Activated naive CD4-positive, alpha-beta T cell treated with anti-CD3 and anti-CD28 coated beads, Interleukin-2, amount 10 ng/mL, durations not matched to agents 7 days and 5 days (primary cell): ENCODE data around the gene KLHL1.

Source experiments
- CTCF ChIA-PET: fragments of 350-600 bp; sonication (Branson Sonifier 250); formaldehyde crosslinking; loops from one replicate; lab custom pipeline; 2021; ENCODE audit warnings: antibody characterized with exemption; lab: Charles Lee
- DNase-seq: peaks from one replicate; pipeline ENCODE4 v3.0.0-alpha.2; 2020
- H3K27ac Mint-ChIP-seq: one replicate; pipeline ENCODE4 v1.8.0; 2021; ENCODE audit warnings: mild to moderate bottlenecking, moderate library complexity, mixed read lengths
- H3K27me3 Mint-ChIP-seq: one replicate; pipeline ENCODE4 v1.8.0; 2021; ENCODE audit warnings: mild to moderate bottlenecking, mixed read lengths
- H3K36me3 Mint-ChIP-seq: one replicate; pipeline ENCODE4 v1.8.0; 2021; ENCODE audit warnings: mixed read lengths
- H3K4me1 Mint-ChIP-seq: one replicate; pipeline ENCODE4 v1.8.0; 2021; ENCODE audit warnings: mixed read lengths
- H3K4me3 Mint-ChIP-seq: one replicate; pipeline ENCODE4 v1.8.0; 2021; ENCODE audit warnings: mild to moderate bottlenecking, moderate library complexity, mixed read lengths
- H3K9me3 Mint-ChIP-seq: one replicate; pipeline ENCODE4 v1.8.0; 2021; ENCODE audit warnings: mixed read lengths

The KLHL1 gene

GRCh38 chr13:69879936-69880335 is 228.3 kb downstream of the KLHL1 start:
- H3K9me3 Mint-ChIP-seq, result no peaks in the 10 kb centered on the region
- H3K36me3 Mint-ChIP-seq, result no peaks in the 10 kb centered on the region
- H3K27me3 Mint-ChIP-seq, result no peaks in the 10 kb centered on the region
- DNase-seq, result no peak
- H3K27ac Mint-ChIP-seq, result no peak overlapping the region
- H3K4me1 Mint-ChIP-seq, result no peaks in the 10 kb centered on the region
- CTCF ChIA-PET, result no interaction called here
- H3K4me3 Mint-ChIP-seq, result no peak overlapping the region

GRCh38 chr13:69872321-69873047 is 235.8 kb downstream of the KLHL1 start:
- CTCF ChIA-PET, result no interaction called here
- no peak for DNase-seq
- no peak overlapping the region for H3K27ac Mint-ChIP-seq
- H3K4me1 Mint-ChIP-seq, result no peaks in the 10 kb centered on the region
- H3K27me3 Mint-ChIP-seq, result no peaks in the 10 kb centered on the region
- H3K36me3 Mint-ChIP-seq, result no peaks in the 10 kb centered on the region
- H3K4me3 Mint-ChIP-seq, result no peak overlapping the region
- H3K9me3 Mint-ChIP-seq, result peaks cover 2% of the 10 kb centered on the region

DNA sequence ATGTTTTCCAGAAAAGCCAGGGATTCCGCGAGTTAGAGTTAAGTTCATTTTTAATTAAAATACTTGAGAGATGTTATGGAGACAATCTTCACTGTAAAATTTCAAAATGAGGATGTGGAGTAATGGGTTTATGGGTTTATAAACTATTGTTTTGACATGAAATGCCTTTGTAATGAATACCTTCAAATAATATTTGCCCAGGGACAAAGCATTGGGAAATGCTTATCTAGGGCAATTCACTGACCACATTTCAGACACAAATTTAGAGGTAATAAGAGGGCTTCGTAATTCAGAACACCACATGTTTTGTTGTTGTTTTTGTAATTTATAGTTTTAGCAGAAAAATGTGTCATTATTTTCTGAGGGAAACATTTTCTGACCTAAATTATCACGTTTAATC is 241.7 kb downstream of the KLHL1 start:
- CTCF ChIA-PET, result no interaction called here
- H3K4me3 Mint-ChIP-seq, result no peak overlapping the region
- H3K9me3 Mint-ChIP-seq, result peaks cover 2% of the 10 kb centered on the region
- DNase-seq, result no peak
- no peaks in the 10 kb centered on the region for H3K4me1 Mint-ChIP-seq
- H3K36me3 Mint-ChIP-seq, result no peaks in the 10 kb centered on the region
- H3K27ac Mint-ChIP-seq, result no peak overlapping the region
- H3K27me3 Mint-ChIP-seq, result no peaks in the 10 kb centered on the region

DNA sequence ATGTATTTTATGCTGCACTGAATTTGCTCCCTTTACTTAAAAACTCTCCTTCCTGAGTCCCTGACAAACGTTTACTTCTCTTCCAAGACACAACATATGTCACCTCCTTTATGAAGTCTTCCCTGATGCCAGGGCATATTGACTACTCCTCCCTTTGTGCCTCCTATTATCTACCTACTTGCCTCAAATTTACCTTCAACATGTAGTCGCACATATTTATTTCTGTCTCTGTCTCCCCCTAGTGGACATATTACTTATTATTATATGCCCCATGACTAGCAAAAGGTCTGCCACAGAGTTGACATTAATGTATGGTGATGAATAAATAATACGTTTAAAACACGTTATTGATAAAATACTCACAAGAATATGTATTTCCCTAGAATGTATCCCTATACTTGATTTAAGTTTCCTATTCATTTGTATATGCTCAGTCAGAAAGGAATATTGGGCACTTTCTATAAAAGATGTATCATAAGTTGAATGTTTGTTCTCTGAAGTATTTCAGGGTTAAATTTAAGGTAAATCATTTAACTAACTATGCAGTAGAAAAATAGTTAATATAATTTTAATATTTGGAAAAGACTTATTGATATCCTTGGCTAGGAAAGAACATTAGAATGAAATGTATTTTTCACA is 250.9 kb downstream of the KLHL1 start:
- no peaks in the 10 kb centered on the region for H3K9me3 Mint-ChIP-seq
- H3K4me1 Mint-ChIP-seq, result no peaks in the 10 kb centered on the region
- no peak overlapping the region for H3K27ac Mint-ChIP-seq
- no peaks in the 10 kb centered on the region for H3K36me3 Mint-ChIP-seq
- H3K27me3 Mint-ChIP-seq, result no peaks in the 10 kb centered on the region
- CTCF ChIA-PET, result no interaction called here
- DNase-seq, result no peak
- H3K4me3 Mint-ChIP-seq, result no peak overlapping the region

- CTCF ChIA-PET, result no interaction called here
- Mint-ChIP-seq H3K27ac (no peak overlapping the region), H3K4me3 (no peak overlapping the region), H3K4me1 (no peaks in the 10 kb centered on the region), H3K27me3 (no peaks in the 10 kb centered on the region), H3K36me3 (no peaks in the 10 kb centered on the region), H3K9me3 (no peaks in the 10 kb centered on the region)
- DNase-seq, result no peak
Measured at GRCh38 chr13:69856331-69856730, 251.9 kb downstream of the KLHL1 start.

DNA sequence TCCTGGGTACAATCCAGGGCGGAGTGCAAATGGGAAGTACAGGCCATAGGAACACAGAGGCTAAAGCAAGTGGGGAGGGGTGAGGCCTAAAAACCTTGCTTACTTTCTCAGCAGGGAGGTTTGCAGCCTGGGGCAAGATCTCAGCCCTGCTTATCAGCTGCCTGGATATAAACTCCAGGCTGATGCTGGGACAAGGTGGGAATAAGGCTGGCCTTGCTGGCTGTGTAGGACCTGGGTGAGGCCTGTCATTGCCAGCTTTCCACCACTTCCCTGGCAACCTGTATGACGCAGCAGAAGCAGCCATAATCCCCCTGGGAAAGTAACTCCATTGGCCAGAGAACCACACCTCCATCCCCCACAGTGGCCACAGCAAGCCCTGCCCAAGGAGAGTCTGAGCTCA is 279.7 kb downstream of the KLHL1 start:
- H3K36me3 Mint-ChIP-seq, result no peaks in the 10 kb centered on the region
- DNase-seq, result no peak
- H3K9me3 Mint-ChIP-seq, result peaks cover 1% of the 10 kb centered on the region
- no peaks in the 10 kb centered on the region for H3K4me1 Mint-ChIP-seq
- no peak overlapping the region for H3K27ac Mint-ChIP-seq
- no peaks in the 10 kb centered on the region for H3K27me3 Mint-ChIP-seq
- H3K4me3 Mint-ChIP-seq, result no peak overlapping the region
- CTCF ChIA-PET, result no interaction called here

DNA sequence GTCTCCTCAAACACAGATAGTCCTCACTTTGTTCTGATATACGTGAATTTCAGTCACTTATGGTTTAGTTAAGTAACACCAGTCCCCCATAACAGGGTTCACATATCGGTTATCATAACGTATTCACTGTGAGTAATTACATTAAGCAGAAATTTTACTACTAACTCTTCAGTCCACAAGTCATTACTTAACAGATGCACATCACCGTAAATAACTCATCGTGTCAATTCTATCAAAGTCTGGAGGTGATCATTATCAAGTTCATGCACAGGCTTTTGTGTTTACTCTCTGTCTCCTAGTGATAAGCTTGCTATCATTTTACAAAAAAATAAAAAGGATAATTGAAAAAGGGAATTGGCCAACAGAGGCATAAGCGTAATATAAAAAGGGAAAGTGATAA is 288.1 kb downstream of the KLHL1 start:
- CTCF ChIA-PET, result no interaction called here
- Mint-ChIP-seq H3K27me3 (no peaks in the 10 kb centered on the region), H3K27ac (no peak overlapping the region), H3K4me3 (no peak overlapping the region), H3K9me3 (peaks cover 2% of the 10 kb centered on the region), H3K36me3 (no peaks in the 10 kb centered on the region), H3K4me1 (no peaks in the 10 kb centered on the region)
- DNase-seq, result no peak

DNA sequence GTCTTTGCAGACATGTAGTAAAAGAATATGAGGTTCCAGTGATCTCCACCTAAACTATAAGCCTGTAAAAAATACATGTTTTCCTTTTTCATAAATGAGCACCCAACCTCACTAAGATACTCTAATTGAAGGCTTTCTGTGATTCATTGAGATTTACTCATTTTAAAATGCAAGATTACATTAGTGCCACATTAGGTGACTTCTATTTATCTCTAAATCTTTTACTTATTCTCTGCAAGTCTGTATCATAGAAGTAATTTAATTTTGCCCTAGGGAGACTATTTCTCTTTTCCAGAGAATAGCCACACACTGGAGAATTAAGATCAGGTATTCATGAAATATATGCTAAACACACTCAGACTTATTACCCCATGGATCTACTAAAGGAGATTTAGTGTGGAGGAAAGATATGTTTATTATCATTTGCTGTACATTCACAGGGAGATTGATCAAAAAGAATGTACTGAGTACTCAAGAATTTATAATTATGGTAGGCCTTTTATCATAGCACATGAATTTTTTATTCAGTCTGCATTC is 290.9 kb downstream of the KLHL1 start:
- H3K4me3 Mint-ChIP-seq, result no peak overlapping the region
- no peak overlapping the region for H3K27ac Mint-ChIP-seq
- H3K9me3 Mint-ChIP-seq, result peaks cover 7% of the 10 kb centered on the region
- no peaks in the 10 kb centered on the region for H3K27me3 Mint-ChIP-seq
- no peaks in the 10 kb centered on the region for H3K4me1 Mint-ChIP-seq
- DNase-seq, result no peak
- no peaks in the 10 kb centered on the region for H3K36me3 Mint-ChIP-seq
- CTCF ChIA-PET, result no interaction called here

GRCh38 chr13:69809152-69809551 is 299.1 kb downstream of the KLHL1 start:
- no peak for DNase-seq
- Mint-ChIP-seq H3K36me3 (no peaks in the 10 kb centered on the region), H3K9me3 (peaks cover 17% of the 10 kb centered on the region), H3K4me3 (no peak overlapping the region), H3K27me3 (no peaks in the 10 kb centered on the region), H3K27ac (no peak overlapping the region), H3K4me1 (no peaks in the 10 kb centered on the region)
- CTCF ChIA-PET, result no interaction called here

- Mint-ChIP-seq H3K27ac (no peak overlapping the region), H3K4me3 (no peak overlapping the region)
- CTCF ChIA-PET, result no interaction called here
Measured at GRCh38 chr13:69796256-69796655, 312.0 kb downstream of the KLHL1 start.

GRCh38 chr13:69793783-69794453 is 314.3 kb downstream of the KLHL1 start:
- no peaks in the 10 kb centered on the region for H3K36me3 Mint-ChIP-seq
- no peak for DNase-seq
- H3K4me1 Mint-ChIP-seq, result no peaks in the 10 kb centered on the region
- no peak overlapping the region for H3K4me3 Mint-ChIP-seq
- no peaks in the 10 kb centered on the region for H3K27me3 Mint-ChIP-seq
- no peak overlapping the region for H3K27ac Mint-ChIP-seq
- peaks cover 5% of the 10 kb centered on the region for H3K9me3 Mint-ChIP-seq
- CTCF ChIA-PET, result no interaction called here

More at GRCh38 chr13:69796256-69796655, 312.0 kb downstream of the KLHL1 start:
- Mint-ChIP-seq H3K27me3 (no peaks in the 10 kb centered on the region), H3K36me3 (no peaks in the 10 kb centered on the region), H3K9me3 (peaks cover 3% of the 10 kb centered on the region), H3K4me1 (no peaks in the 10 kb centered on the region)
- DNase-seq, result no peak

- no peak for DNase-seq
- Mint-ChIP-seq H3K36me3 (no peaks in the 10 kb centered on the region), H3K27me3 (no peaks in the 10 kb centered on the region), H3K4me1 (no peaks in the 10 kb centered on the region), H3K4me3 (no peak overlapping the region), H3K9me3 (peaks cover 3% of the 10 kb centered on the region), H3K27ac (no peak overlapping the region)
- CTCF ChIA-PET, result no interaction called here
Measured at GRCh38 chr13:69776937-69777336, 331.3 kb downstream of the KLHL1 start.

GRCh38 chr13:69769608-69770007 is 338.6 kb downstream of the KLHL1 start:
- H3K36me3 Mint-ChIP-seq, result no peaks in the 10 kb centered on the region
- DNase-seq, result no peak
- H3K27ac Mint-ChIP-seq, result no peak overlapping the region
- H3K4me1 Mint-ChIP-seq, result no peaks in the 10 kb centered on the region
- no peak overlapping the region for H3K4me3 Mint-ChIP-seq
- H3K9me3 Mint-ChIP-seq, result peaks cover 5% of the 10 kb centered on the region
- H3K27me3 Mint-ChIP-seq, result no peaks in the 10 kb centered on the region
- CTCF ChIA-PET, result no interaction called here

DNA sequence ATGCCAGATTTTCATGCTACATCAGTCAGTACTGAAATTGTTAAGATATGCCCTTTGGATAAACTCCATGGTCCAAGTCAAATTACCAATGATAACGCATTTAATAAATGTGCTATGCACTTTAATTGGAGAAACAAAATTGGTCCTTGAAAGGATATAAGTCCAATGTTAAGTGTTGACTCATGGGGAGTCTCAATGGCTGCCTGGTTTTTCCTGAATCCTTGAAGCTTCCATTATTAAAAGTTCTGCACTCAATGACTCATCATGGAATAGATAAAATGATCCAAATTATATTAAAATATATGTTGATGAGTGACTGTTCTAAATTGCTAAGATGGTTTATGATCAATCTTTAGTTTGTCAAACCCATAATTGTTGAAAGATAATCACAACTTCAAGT is 346.7 kb downstream of the KLHL1 start:
- Mint-ChIP-seq H3K4me3 (no peak overlapping the region), H3K9me3 (peaks cover 3% of the 10 kb centered on the region), H3K27me3 (no peaks in the 10 kb centered on the region), H3K27ac (no peak overlapping the region), H3K36me3 (no peaks in the 10 kb centered on the region), H3K4me1 (no peaks in the 10 kb centered on the region)
- DNase-seq, result no peak
- CTCF ChIA-PET, result no interaction called here

GRCh38 chr13:69755101-69755500 is 353.2 kb downstream of the KLHL1 start:
- Mint-ChIP-seq H3K36me3 (no peaks in the 10 kb centered on the region), H3K4me3 (no peak overlapping the region), H3K27me3 (no peaks in the 10 kb centered on the region), H3K9me3 (peaks cover 4% of the 10 kb centered on the region), H3K27ac (no peak overlapping the region), H3K4me1 (no peaks in the 10 kb centered on the region)
- CTCF ChIA-PET, result no interaction called here
- no peak for DNase-seq
